Suppressor macrophage treated with lipopolysaccharide for 1 hour (primary cell): Measurements from ENCODE around the gene HYPK.
A peak's percentile ranks its signal among the peaks of the same experiment; 100 is the strongest.

Experiments used
- DNase-seq, 3 donors: peaks; one replicate each; pipeline ENCODE4 v3.0.0-alpha.2; 2020 to 2022

Gene HYPK

GRCh38 chr15:43800286-43801141, at the start of gene HYPK:
HYPK (plus strand) TSS chr15:43800599; CDS start chr15:43800623, 24 bp downstream.
- DNase-seq = peak; percentile 88 to 93 (median 91)

- no peak for DNase-seq
These were observed 48.5 kb upstream of the HYPK start for GRCh38 chr15:43751885-43752284.

- DNase-seq = no peak
These were observed 37.6 kb upstream of the HYPK start for GRCh38 chr15:43762824-43763223.

GRCh38 chr15:43763819-43764446, 36.5 kb upstream of the HYPK start:
- DNase-seq = no peak

GRCh38 chr15:43769584-43770228, 30.7 kb upstream of the HYPK start:
- DNase-seq = peak; percentile 75 to 81 (median 78)

- DNase-seq = peak; percentile 67 to 79 (median 69)
These were observed 28.6 kb upstream of the HYPK start for GRCh38 chr15:43771816-43772215.

- no peak for DNase-seq
These were observed 27.8 kb upstream of the HYPK start for GRCh38 chr15:43772624-43773023.

GRCh38 chr15:43774062-43774461, 26.3 kb upstream of the HYPK start:
- DNase-seq = no peak

GRCh38 chr15:43775411-43775965, 24.9 kb upstream of the HYPK start:
- no peak for DNase-seq

- no peak for DNase-seq
These were observed 24.2 kb upstream of the HYPK start for GRCh38 chr15:43776101-43776717.

GRCh38 chr15:43776718-43777266, 23.6 kb upstream of the HYPK start, which contains the start of gene ELL3:
ELL3 (minus strand) TSS chr15:43776966; CDS start chr15:43776901, 65 bp downstream.
- DNase-seq = peak; percentile 84 to 95 (median 92)

- DNase-seq = peak; percentile 75 to 82 (median 77)
These were observed 23.0 kb upstream of the HYPK start for GRCh38 chr15:43777267-43777914.

- DNase-seq = no peak
These were observed 21.4 kb upstream of the HYPK start for GRCh38 chr15:43779016-43779415.

GRCh38 chr15:43789409-43789808, 11.0 kb upstream of the HYPK start:
- DNase-seq = no peak

- peak; percentile 99 to 100 (median 100) for DNase-seq
These were observed 8.2 kb upstream of the HYPK start, which contains the start of gene SERF2 for GRCh38 chr15:43791993-43792760. SERF2 (plus strand) TSS chr15:43792320; CDS start chr15:43792377, 57 bp downstream.

GRCh38 chr15:43792761-43793476, 7.5 kb upstream of the HYPK start:
- peak; percentile 78 to 83 (median 81) for DNase-seq

GRCh38 chr15:43793647-43794046, 6.8 kb upstream of the HYPK start:
- DNase-seq = no peak

- DNase-seq = no peak
These were observed 5.9 kb upstream of the HYPK start for GRCh38 chr15:43794269-43795037.

- DNase-seq = no peak
These were observed 5.2 kb upstream of the HYPK start for GRCh38 chr15:43795197-43795596.
